ENCODE measurements around the gene SGIP1. TPM values are rescaled to one million over a fixed set of nuclear protein-coding genes. Genes with fewer than 3 reads are reported as not detected.

Gene SGIP1
- total RNA-seq, 4 donors from 2014 or later, result 3.9 to 14.7 (median 6.5) TPM

GRCh38 chr1:66692681-66693080 is 158.7 kb downstream of the SGIP1 start:
- DNase-seq (ENCODE audit: low spot score in 2 of 2), result no peak
- no peak for TF ChIP-seq CTCF (IDR thresholded peaks at IDR 0.05)
- no peak for TF ChIP-seq EP300 (IDR thresholded peaks at IDR 0.05)
- no peak for TF ChIP-seq POLR2A (IDR thresholded peaks at IDR 0.05)
- Histone ChIP-seq H3K9me3 (no peaks in the 10 kb centered on the region), H3K4me3 (no peak overlapping the region), H3K27ac (no peak overlapping the region), H3K36me3 (no peaks in the 10 kb centered on the region), H3K4me1 (no peaks in the 10 kb centered on the region), H3K27me3 (no peaks in the 10 kb centered on the region)
- WGBS, 2 donors, result 74 to 78% methylated on average over 3 of the region's 3 CpGs

GRCh38 chr1:66693856-66694255 is 159.9 kb downstream of the SGIP1 start:
- Histone ChIP-seq H3K4me1 (no peaks in the 10 kb centered on the region), H3K9me3 (no peaks in the 10 kb centered on the region), H3K27ac (no peak overlapping the region), H3K36me3 (no peaks in the 10 kb centered on the region), H3K4me3 (no peak overlapping the region), H3K27me3 (no peaks in the 10 kb centered on the region)
- no peak for TF ChIP-seq EP300 (IDR thresholded peaks at IDR 0.05)
- TF ChIP-seq CTCF (IDR thresholded peaks at IDR 0.05), result no peak
- TF ChIP-seq POLR2A (IDR thresholded peaks at IDR 0.05), result no peak
- DNase-seq (ENCODE audit: low spot score in 2 of 2), result no peak

GRCh38 chr1:66695116-66695515 is 161.2 kb downstream of the SGIP1 start:
- TF ChIP-seq EP300 (IDR thresholded peaks at IDR 0.05), result no peak
- no peak for TF ChIP-seq POLR2A (IDR thresholded peaks at IDR 0.05)
- TF ChIP-seq CTCF (IDR thresholded peaks at IDR 0.05), result no peak
- Histone ChIP-seq H3K4me3 (no peak overlapping the region), H3K4me1 (no peaks in the 10 kb centered on the region), H3K27ac (no peak overlapping the region), H3K9me3 (no peaks in the 10 kb centered on the region), H3K36me3 (no peaks in the 10 kb centered on the region), H3K27me3 (no peaks in the 10 kb centered on the region)
- 50 to 60% methylated on average over 5 of the region's 5 CpGs for WGBS, 2 donors
- DNase-seq (ENCODE audit: low spot score in 2 of 2), result no peak

GRCh38 chr1:66696771-66697170 is 162.8 kb downstream of the SGIP1 start:
- no peak for DNase-seq (ENCODE audit: low spot score in 2 of 2)
- H3K27ac ChIP-seq, result no peak overlapping the region
- TF ChIP-seq EP300 (IDR thresholded peaks at IDR 0.05) (no peak), POLR2A (IDR thresholded peaks at IDR 0.05) (no peak), CTCF (IDR thresholded peaks at IDR 0.05) (no peak)
- no peaks in the 10 kb centered on the region for H3K4me1 ChIP-seq
- no peaks in the 10 kb centered on the region for H3K9me3 ChIP-seq
- H3K36me3 ChIP-seq, result no peaks in the 10 kb centered on the region
- no peaks in the 10 kb centered on the region for H3K27me3 ChIP-seq
- H3K4me3 ChIP-seq, result no peak overlapping the region

GRCh38 chr1:66699213-66699612 is 165.3 kb downstream of the SGIP1 start:
- 76 to 86% methylated on average over 5 of the region's 5 CpGs for WGBS, 2 donors
- Histone ChIP-seq H3K36me3 (no peaks in the 10 kb centered on the region), H3K4me3 (no peak overlapping the region), H3K4me1 (peaks cover 0 to 3% (median 0%) of the 10 kb centered on the region in 4 donors), H3K27me3 (no peaks in the 10 kb centered on the region), H3K27ac (no peak overlapping the region), H3K9me3 (no peaks in the 10 kb centered on the region)
- DNase-seq (ENCODE audit: low spot score in 2 of 2), result no peak
- TF ChIP-seq POLR2A (IDR thresholded peaks at IDR 0.05) (no peak), CTCF (IDR thresholded peaks at IDR 0.05) (no peak), EP300 (IDR thresholded peaks at IDR 0.05) (no peak)
